ENCODE results near the gene EPHB1. TPM values are rescaled to one million over a fixed set of nuclear protein-coding genes. Genes with fewer than 3 reads are reported as not detected.
"Not testable (repeated sequence)": the region's sequence is repeated elsewhere in the genome, so short reads cannot be mapped to it uniquely, and the experiment has no call there.

EPHB1 gene
- total RNA-seq, 1 donor from 2014 or later, result 3.0 TPM

DNA sequence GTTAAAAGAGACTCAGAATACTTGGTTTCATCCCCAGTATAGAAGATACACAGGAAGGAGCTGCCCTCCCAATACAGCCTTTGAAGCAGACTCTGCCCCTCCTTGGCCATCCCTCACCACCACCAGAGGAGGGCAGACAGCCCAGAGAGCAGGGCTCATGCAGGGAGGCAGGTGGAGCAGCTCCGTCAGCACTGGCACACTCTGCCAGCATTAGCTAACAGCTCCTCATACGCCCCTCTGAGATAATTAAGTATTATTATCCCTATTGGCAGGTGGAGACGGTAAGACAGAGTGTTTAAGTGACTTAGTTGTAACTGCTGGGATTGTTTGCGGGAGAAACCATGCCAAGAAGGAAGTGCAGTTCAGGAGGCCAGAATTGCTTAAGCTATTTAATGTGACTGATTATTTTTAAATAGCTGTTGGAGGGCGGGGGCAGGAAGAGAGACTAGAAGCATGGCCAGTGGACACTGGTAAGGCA lies 434.0 kb downstream of the EPHB1 start:
- ATAC-seq (peak; percentile 12 to 63), DNase-seq (no peak)
- Histone ChIP-seq H3K27ac (no peak overlapping the region), H3K4me1 (peaks cover 19% of the 10 kb centered on the region), H3K36me3 (no peaks in the 10 kb centered on the region), H3K4me3 (no peak overlapping the region), H3K9me3 (no peaks in the 10 kb centered on the region), H3K27me3 (ENCODE audit: low read depth) (no peaks in the 10 kb centered on the region)
- intact Hi-C loops (cut with DNase I), result no loop called here
- no peak for TF ChIP-seq CTCF (IDR thresholded peaks at IDR 0.05)

- peaks cover 19% of the 10 kb centered on the region for H3K4me1 ChIP-seq
- no peak for TF ChIP-seq CTCF (IDR thresholded peaks at IDR 0.05)
- ATAC-seq, result no peak
- H3K4me3 ChIP-seq, result no peak overlapping the region
- no peaks in the 10 kb centered on the region for H3K27me3 ChIP-seq (ENCODE audit: low read depth)
- no peaks in the 10 kb centered on the region for H3K36me3 ChIP-seq
- intact Hi-C loops (cut with DNase I), result no loop called here
- no peak for DNase-seq
- no peak overlapping the region for H3K27ac ChIP-seq
- H3K9me3 ChIP-seq, result no peaks in the 10 kb centered on the region
Measured at GRCh38 chr3:135231737-135232136, 436.7 kb downstream of the EPHB1 start.

GRCh38 chr3:135232226-135232625 lies 437.2 kb downstream of the EPHB1 start:
- H3K4me3 ChIP-seq, result no peak overlapping the region
- TF ChIP-seq CTCF (IDR thresholded peaks at IDR 0.05), result no peak
- intact Hi-C loops (cut with DNase I), result no loop called here
- H3K4me1 ChIP-seq, result peaks cover 19% of the 10 kb centered on the region
- H3K27me3 ChIP-seq (ENCODE audit: low read depth), result no peaks in the 10 kb centered on the region
- DNase-seq (no peak), ATAC-seq (no peak)
- H3K9me3 ChIP-seq, result no peaks in the 10 kb centered on the region
- no peak overlapping the region for H3K27ac ChIP-seq
- H3K36me3 ChIP-seq, result no peaks in the 10 kb centered on the region

GRCh38 chr3:135233476-135233875 lies 438.4 kb downstream of the EPHB1 start:
- DNase-seq; intact Hi-C loops (cut with DNase I); ATAC-seq; H3K4me3 ChIP-seq; H3K27me3 ChIP-seq (ENCODE audit: low read depth); H3K36me3 ChIP-seq; H3K9me3 ChIP-seq; H3K27ac ChIP-seq: not testable (repeated sequence)
- H3K4me1 ChIP-seq, result peaks cover 16% of the 10 kb centered on the region

DNA sequence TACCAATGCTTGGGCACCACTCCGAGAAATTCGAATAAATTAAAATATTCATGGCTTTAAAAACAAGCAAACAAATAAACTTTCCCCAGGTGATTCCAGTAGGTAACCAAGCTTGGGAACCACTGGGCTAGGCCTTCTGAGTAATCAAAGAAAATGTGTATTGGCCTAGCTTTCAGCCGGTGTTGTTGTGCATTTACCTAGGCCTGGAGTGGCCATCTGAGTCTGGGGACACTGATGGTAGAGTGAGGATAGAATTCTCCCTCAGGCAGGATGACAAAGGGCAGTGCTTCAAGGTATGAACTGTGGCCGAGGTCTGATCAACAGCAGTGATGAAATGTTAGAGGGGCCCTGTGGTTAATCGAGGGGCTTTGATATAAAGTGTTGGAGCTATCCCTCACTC lies 440.5 kb downstream of the EPHB1 start:
- Histone ChIP-seq H3K4me3 (no peak overlapping the region), H3K27me3 (ENCODE audit: low read depth) (no peaks in the 10 kb centered on the region), H3K27ac (no peak overlapping the region), H3K36me3 (no peaks in the 10 kb centered on the region), H3K9me3 (no peaks in the 10 kb centered on the region), H3K4me1 (no peaks in the 10 kb centered on the region)
- no peak for TF ChIP-seq CTCF (IDR thresholded peaks at IDR 0.05)
- DNase-seq (no peak), ATAC-seq (no peak)
- intact Hi-C loops (cut with DNase I), result no loop called here

GRCh38 chr3:135237371-135238143 lies 442.5 kb downstream of the EPHB1 start:
- no peak overlapping the region for H3K27ac ChIP-seq
- DNase-seq (no peak), ATAC-seq (no peak)
- intact Hi-C loops (cut with DNase I), result no loop called here
- H3K9me3 ChIP-seq, result no peaks in the 10 kb centered on the region
- no peaks in the 10 kb centered on the region for H3K27me3 ChIP-seq (ENCODE audit: low read depth)
- no peak for TF ChIP-seq CTCF (IDR thresholded peaks at IDR 0.05)
- H3K36me3 ChIP-seq, result no peaks in the 10 kb centered on the region
- no peak overlapping the region for H3K4me3 ChIP-seq
- no peaks in the 10 kb centered on the region for H3K4me1 ChIP-seq

Data from lower lobe of right lung (tissue), 2 donors.